ENCODE data around the gene ADAM8. TPM values are rescaled to one million over a fixed set of nuclear protein-coding genes. Genes with fewer than 3 reads are reported as not detected.

ADAM8 gene
- total and polyA plus RNA-seq, 2 of the 4 experiments (the other 2 are of a cell fraction), result under 0.01 to 0.74 TPM

DNA sequence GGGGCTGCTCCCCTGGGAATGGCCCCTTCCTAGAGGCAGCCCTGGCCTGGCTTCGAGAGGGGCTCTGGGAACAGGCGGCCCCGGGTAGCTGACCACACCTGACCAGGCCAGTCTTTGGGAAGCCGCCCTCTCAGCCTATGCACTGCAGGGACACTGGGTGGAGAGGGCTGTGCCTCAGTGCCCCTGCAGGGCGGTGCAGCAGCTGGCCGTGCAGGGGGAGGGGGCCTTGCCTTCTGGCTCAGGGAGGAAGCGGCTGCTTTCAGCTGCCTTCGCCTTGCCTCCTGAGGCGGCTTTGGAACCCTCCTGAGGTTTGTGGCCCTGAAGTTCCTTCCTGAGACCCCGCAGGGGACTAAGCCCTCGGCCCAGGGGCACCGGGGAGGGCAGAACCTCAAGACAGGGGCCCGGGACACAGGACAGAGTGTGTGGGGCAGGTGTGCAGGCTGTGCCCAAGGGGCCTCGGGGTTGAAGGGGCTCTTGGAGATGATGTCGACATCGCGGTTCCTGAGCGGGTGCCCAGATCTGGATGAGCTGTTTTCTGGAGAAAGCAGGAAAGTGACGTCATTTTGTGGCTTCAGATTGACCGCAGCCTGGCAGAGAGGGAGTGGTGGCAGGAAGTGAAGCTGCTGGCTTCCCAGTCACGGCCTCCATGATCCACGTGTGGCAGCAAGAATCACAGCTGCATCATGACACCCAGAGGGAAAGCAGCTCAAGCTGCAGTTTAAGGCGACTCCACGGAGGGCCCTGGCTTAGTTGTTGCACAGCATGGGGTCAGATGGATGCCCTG is 17.7 kb downstream of the ADAM8 start:
- Histone ChIP-seq H3K9me1 (ENCODE audit: insufficient read depth, low read length) (peaks cover 18% of the 10 kb centered on the region), H3K18ac (ENCODE audit: low read depth, low read length) (peak overlapping the region; percentile 69), H3K79me1 (ENCODE audit: low read depth in 1 of 2, low read length in 2 of 2) (peaks cover 0 to 4% of the 10 kb centered on the region in 2 experiments; a peak in 1 of 4 replicates), H3K4me1 (ENCODE audit: control insufficient read depth, insufficient read depth, low read length) (peaks cover 21% of the 10 kb centered on the region), H3K4me3 (ENCODE audit: insufficient read depth, low read depth, low read length) (no peak overlapping the region), H4K5ac (ENCODE audit: low read depth, low read length) (peak overlapping the region; percentile 58), H2AK9ac (replicated peaks; ENCODE audit: low read depth, low read length, poor library complexity) (peak overlapping the region; percentile 93), H2BK5ac (ENCODE audit: low read depth, low read length, poor library complexity, severe bottlenecking) (peak overlapping the region; percentile 88), H3K9ac (ENCODE audit: low read depth, low read length) (peak overlapping the region; percentile 29; the same call in 1 of the 2 replicates), H3K14ac (replicated peaks; ENCODE audit: low read depth, low read length) (peak overlapping the region; percentile 88), H3K56ac (ENCODE audit: extremely low read depth, insufficient read depth, low read length) (no peak overlapping the region), H2AK5ac (ENCODE audit: low read depth, low read length) (peak overlapping the region; percentile 98), H4K20me1 (ENCODE audit: insufficient read depth, low read length) (no peaks in the 10 kb centered on the region), H2AFZ (replicated peaks; ENCODE audit: low read length, poor library complexity) (peak overlapping the region; percentile 75), H3K27ac (ENCODE audit: insufficient read depth, low read length) (peak overlapping the region; percentile 80), H4K91ac (ENCODE audit: insufficient read depth, low read depth, low read length) (peak overlapping the region; percentile 94), H2BK15ac (ENCODE audit: low read depth, low read length) (peak overlapping the region; percentile 29; the same call in 1 of the 3 replicates), H2BK120ac (ENCODE audit: low read depth, low read length) (peak overlapping the region; percentile 91), H3K36me3 (ENCODE audit: control insufficient read depth, insufficient read depth, low read length) (no peaks in the 10 kb centered on the region), H2BK20ac (ENCODE audit: low read depth, low read length) (peak overlapping the region; percentile 96), H4K8ac (ENCODE audit: low read depth in 2 of 2, low read length in 2 of 2) (peak overlapping the region; percentile 56 to 86), H3K23ac (ENCODE audit: low read depth, low read length) (peak overlapping the region; percentile 62; the same call in 1 of the 2 replicates), H3K4ac (ENCODE audit: low read depth, low read length) (peak overlapping the region; percentile 96), H3K27me3 (ENCODE audit: control insufficient read depth, insufficient read depth, low read length) (no peaks in the 10 kb centered on the region), H3K9me3 (ENCODE audit: control insufficient read depth, insufficient read depth, low read length) (no peaks in the 10 kb centered on the region), H3K4me2 (ENCODE audit: low read depth, low read length) (peak overlapping the region; percentile 11; the same call in 1 of the 2 replicates)
- DNase-seq (peak; percentile 100), ATAC-seq (ENCODE audit: low read depth) (peak; percentile 75)
- BruUV-seq (replicated peaks), result no TSS peak
- dilution Hi-C loops (cut with HindIII; ENCODE audit: low sequenced_read_pairs, unreplicated experiment) (no loop called here), intact Hi-C loops (cut with micrococcal nuclease) (loop anchor here (5.0 kb wide), 1 partner anchor 112 kb away; no protein-coding TSS in a partner anchor), in situ Hi-C loops (cut with MboI; ENCODE audit: low sequenced_read_pairs) (loop anchor here (25.0 kb wide), 1 partner anchor 597 kb away; no protein-coding TSS in a partner anchor)
- WGBS, 2 experiments (ENCODE audit: extremely low coverage in 2 of 2, insufficient read length in 1 of 2), result 19% methylated on average over 7 of the region's 24 CpGs; no CpG with 5 or more reads in 1 of the 2 experiments
- ChIA-PET CTCF (interaction anchor here (0.6 kb wide), 1 partner anchor 113 kb away, joined by 4 read pairs; no protein-coding TSS in a partner anchor), POLR2A (ENCODE audit: unreplicated experiment) (interaction anchor here (0.6 kb wide), 2 partner anchors 20 to 129 kb away, joined by 3 to 4 read pairs; no protein-coding TSS in a partner anchor)
- TF ChIP-seq, protein P1, sequence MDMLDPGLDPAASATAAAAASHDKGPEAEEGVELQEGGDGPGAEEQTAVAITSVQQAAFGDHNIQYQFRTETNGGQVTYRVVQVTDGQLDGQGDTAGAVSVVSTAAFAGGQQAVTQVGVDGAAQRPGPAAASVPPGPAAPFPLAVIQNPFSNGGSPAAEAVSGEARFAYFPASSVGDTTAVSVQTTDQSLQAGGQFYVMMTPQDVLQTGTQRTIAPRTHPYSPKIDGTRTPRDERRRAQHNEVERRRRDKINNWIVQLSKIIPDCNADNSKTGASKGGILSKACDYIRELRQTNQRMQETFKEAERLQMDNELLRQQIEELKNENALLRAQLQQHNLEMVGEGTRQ (IDR thresholded peaks at IDR 0.05; ENCODE audit: low read depth, low read length), result peak; percentile 78
- TF ChIP-seq MAZ (IDR thresholded peaks at IDR 0.05; ENCODE audit: borderline replicate concordance, low read depth, low read length) (peak; percentile 52; the same call in 1 of the 2 replicates), CEBPB (IDR thresholded peaks at IDR 0.05; ENCODE audit: low read depth, low read length) (peak; percentile 96), MAFK (IDR thresholded peaks at IDR 0.05; ENCODE audit: low read depth, low read length) (peak; percentile 1; the same call in 1 of the 2 replicates), FOS (IDR thresholded peaks at IDR 0.05; ENCODE audit: low read depth, low read length) (peak; percentile 96), POLR2A (IDR thresholded peaks at IDR 0.05; ENCODE audit: low read depth, low read length) (no peak; the same call in 1 of the 2 replicates), RFX5 (IDR thresholded peaks at IDR 0.05; ENCODE audit: low read depth, low read length) (no peak), BHLHE40 (IDR thresholded peaks at IDR 0.05; ENCODE audit: low read depth, low read length) (peak; percentile 90), MXI1 (IDR thresholded peaks at IDR 0.05; ENCODE audit: borderline replicate concordance, low read depth, low read length) (peak; percentile 93), RCOR1 (IDR thresholded peaks at IDR 0.05; ENCODE audit: insufficient replicate concordance, low read length) (no peak), NFE2L2 (IDR thresholded peaks at IDR 0.05; ENCODE audit: low read depth, low read length) (peak; percentile 49), SMC3 (IDR thresholded peaks at IDR 0.05; ENCODE audit: low read depth, low read length) (no peak)
- TF ChIP-seq, protein P2, sequence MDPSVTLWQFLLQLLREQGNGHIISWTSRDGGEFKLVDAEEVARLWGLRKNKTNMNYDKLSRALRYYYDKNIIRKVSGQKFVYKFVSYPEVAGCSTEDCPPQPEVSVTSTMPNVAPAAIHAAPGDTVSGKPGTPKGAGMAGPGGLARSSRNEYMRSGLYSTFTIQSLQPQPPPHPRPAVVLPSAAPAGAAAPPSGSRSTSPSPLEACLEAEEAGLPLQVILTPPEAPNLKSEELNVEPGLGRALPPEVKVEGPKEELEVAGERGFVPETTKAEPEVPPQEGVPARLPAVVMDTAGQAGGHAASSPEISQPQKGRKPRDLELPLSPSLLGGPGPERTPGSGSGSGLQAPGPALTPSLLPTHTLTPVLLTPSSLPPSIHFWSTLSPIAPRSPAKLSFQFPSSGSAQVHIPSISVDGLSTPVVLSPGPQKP (IDR thresholded peaks at IDR 0.05; ENCODE audit: borderline replicate concordance, low read depth, low read length), result no peak
